ENCODE results near the gene IYD.

DNA sequence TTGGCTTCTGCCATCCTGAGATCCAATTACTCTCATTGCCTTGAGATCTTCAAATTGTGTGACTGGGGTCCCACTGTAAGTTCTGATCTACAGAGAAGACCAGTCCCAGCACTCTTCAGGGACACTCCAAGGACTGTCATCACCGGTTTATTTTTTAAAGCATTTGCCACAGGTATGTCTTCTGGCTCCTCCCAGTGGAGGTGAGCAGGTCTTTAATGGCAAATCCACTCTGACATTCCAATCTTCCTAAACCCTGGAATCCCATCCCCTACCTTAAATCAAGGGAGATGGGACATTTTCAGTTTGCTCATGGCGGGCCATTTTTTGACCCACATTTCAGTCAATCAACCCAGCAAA, 35.2 kb upstream of the IYD start:
- TF ChIP-seq, protein P1, sequence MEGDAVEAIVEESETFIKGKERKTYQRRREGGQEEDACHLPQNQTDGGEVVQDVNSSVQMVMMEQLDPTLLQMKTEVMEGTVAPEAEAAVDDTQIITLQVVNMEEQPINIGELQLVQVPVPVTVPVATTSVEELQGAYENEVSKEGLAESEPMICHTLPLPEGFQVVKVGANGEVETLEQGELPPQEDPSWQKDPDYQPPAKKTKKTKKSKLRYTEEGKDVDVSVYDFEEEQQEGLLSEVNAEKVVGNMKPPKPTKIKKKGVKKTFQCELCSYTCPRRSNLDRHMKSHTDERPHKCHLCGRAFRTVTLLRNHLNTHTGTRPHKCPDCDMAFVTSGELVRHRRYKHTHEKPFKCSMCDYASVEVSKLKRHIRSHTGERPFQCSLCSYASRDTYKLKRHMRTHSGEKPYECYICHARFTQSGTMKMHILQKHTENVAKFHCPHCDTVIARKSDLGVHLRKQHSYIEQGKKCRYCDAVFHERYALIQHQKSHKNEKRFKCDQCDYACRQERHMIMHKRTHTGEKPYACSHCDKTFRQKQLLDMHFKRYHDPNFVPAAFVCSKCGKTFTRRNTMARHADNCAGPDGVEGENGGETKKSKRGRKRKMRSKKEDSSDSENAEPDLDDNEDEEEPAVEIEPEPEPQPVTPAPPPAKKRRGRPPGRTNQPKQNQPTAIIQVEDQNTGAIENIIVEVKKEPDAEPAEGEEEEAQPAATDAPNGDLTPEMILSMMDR (IDR thresholded peaks at IDR 0.05) = no peak
- no peak for TF ChIP-seq POLR2A (IDR thresholded peaks at IDR 0.05)
